AG04450 (cell line): ENCODE data around the gene GNL1. TPM values are rescaled to one million over a fixed set of nuclear protein-coding genes. Genes with fewer than 3 reads are reported as not detected.

Source experiments
- CTCF ChIA-PET: fragments of 300-600, 350-600 bp; formaldehyde crosslinking; extraction: SDS; loops from one replicate; lab custom pipeline; 2022; ENCODE audit warnings: antibody characterized with exemption, inconsistent platforms; lab: Charles Lee
- POLR2A ChIA-PET: fragments of 350-600 bp; formaldehyde crosslinking; extraction: SDS; loops from one replicate; lab custom pipeline; 2021; ENCODE audit warnings: antibody characterized with exemption, inconsistent platforms; lab: Yijun Ruan, JAX
- DNase-seq: peaks from one replicate; pipeline ENCODE4 v3.0.0-alpha.2; 2011; ENCODE audit warnings: low read depth, low spot score
- H3K27ac ChIP-seq: one replicate; pipeline ENCODE4 v1.5.1; 2012; ENCODE audit warnings: low read depth, low read length, control low read depth
- H3K27me3 ChIP-seq: one replicate; pipeline ENCODE4 v1.6.0; 2012; ENCODE audit warnings: low read length; ENCODE audit not compliant: control insufficient read depth, insufficient read depth
- H3K4me3 ChIP-seq: 2 replicates; pipeline ENCODE4 v1.5.1; 2011; ENCODE audit warnings: mild to moderate bottlenecking, low read depth, low read length, control low read depth
- H3K9me3 ChIP-seq: 2 replicates; pipeline ENCODE4 v1.5.1; 2012; ENCODE audit warnings: low read length; ENCODE audit not compliant: control insufficient read depth, insufficient read depth
- CTCF ChIP-seq: IDR thresholded peaks from 2 replicates; pipeline ENCODE4 v1.5.1; 2011; ENCODE audit warnings: low read depth, low read length, control low read depth, inconsistent platforms
- polyA plus RNA-seq: library from polyadenylated mRNA; depleted of rRNA; stranded (reverse); fragments of >200 nt; gene quantifications from 2 replicates; pipeline ENCODE4 v1.2.3, GENCODE V29; 2011

Gene GNL1
- polyA plus RNA-seq, 1 experiment: 41.7 TPM

GRCh38 chr6:30544666-30545272 is 11.5 kb downstream of the GNL1 start:
- ChIA-PET CTCF (interaction anchor here (0.6 to 15.5 kb wide), 32 partner anchors 8 to 1050 kb away, joined by 3 to 437 read pairs (median 4); partner anchors contain the start of genes ABCF1, GNL1, MRPS18B and PRR3), POLR2A (interaction anchor here (0.8 kb wide), 1 partner anchor 63 kb away, joined by 3 read pairs; no protein-coding TSS in a partner anchor)
- Histone ChIP-seq H3K9me3 (no peaks in the 10 kb centered on the region), H3K27me3 (no peaks in the 10 kb centered on the region), H3K4me3 (no peak overlapping the region), H3K27ac (no peak overlapping the region)
- DNase-seq: no peak
- peak; percentile 86 for TF ChIP-seq CTCF

- ChIA-PET CTCF (interaction anchor here (1.0 to 15.5 kb wide), 7 partner anchors 12 to 90 kb away, joined by 3 to 437 read pairs (median 16); partner anchors contain the start of genes GNL1 and PRR3), POLR2A (no interaction called here)
- H3K4me3 ChIP-seq: no peak overlapping the region
- TF ChIP-seq CTCF: no peak
- no peak overlapping the region for H3K27ac ChIP-seq
- no peaks in the 10 kb centered on the region for H3K9me3 ChIP-seq
- H3K27me3 ChIP-seq: no peaks in the 10 kb centered on the region
- DNase-seq: no peak
These were observed 12.5 kb downstream of the GNL1 start for GRCh38 chr6:30543821-30544220.

GRCh38 chr6:30542915-30543314 is 13.4 kb downstream of the GNL1 start:
- Histone ChIP-seq H3K27me3 (no peaks in the 10 kb centered on the region), H3K9me3 (no peaks in the 10 kb centered on the region), H3K4me3 (no peak overlapping the region), H3K27ac (no peak overlapping the region)
- DNase-seq: no peak
- peak; percentile 45 for TF ChIP-seq CTCF
- ChIA-PET CTCF (interaction anchor here (0.8 to 15.5 kb wide), 15 partner anchors 9 to 72 kb away, joined by 3 to 437 read pairs (median 11); partner anchors contain the start of genes GNL1 and PRR3), POLR2A (no interaction called here)

GRCh38 chr6:30542404-30542725 is 13.9 kb downstream of the GNL1 start:
- DNase-seq: no peak
- TF ChIP-seq CTCF: no peak
- no peak overlapping the region for H3K4me3 ChIP-seq
- ChIA-PET POLR2A (interaction anchor here (1.6 kb wide), 1 partner anchor 15 kb away, joined by 3 read pairs; no protein-coding TSS in a partner anchor), CTCF (interaction anchor here (0.8 to 15.5 kb wide), 21 partner anchors 11 to 545 kb away, joined by 3 to 437 read pairs (median 13); partner anchors contain the start of genes GNL1 and PRR3)
- no peaks in the 10 kb centered on the region for H3K27me3 ChIP-seq
- no peaks in the 10 kb centered on the region for H3K9me3 ChIP-seq
- no peak overlapping the region for H3K27ac ChIP-seq
